Fibroblast of lung (primary cell): ENCODE measurements around the gene CMIP. TPM values are rescaled to one million over a fixed set of nuclear protein-coding genes. Genes with fewer than 3 reads are reported as not detected.

Source experiments
- DNase-seq, 2 donors: peaks; one replicate each; pipeline versions ENCODE4 v3.0.0 to v3.0.0-alpha.2; 2010; ENCODE audit warnings: low read depth in 2 of 2
- H2AFZ ChIP-seq: 2 replicates; pipeline ENCODE4 v1.5.1; 2012; ENCODE audit warnings: low read length, control low read depth, inconsistent platforms
- H3K27ac ChIP-seq: 2 replicates; pipeline ENCODE4 v1.5.1; 2011; ENCODE audit warnings: low read length, control low read depth; ENCODE audit not compliant: insufficient read depth
- H3K27me3 ChIP-seq: 2 replicates; pipeline ENCODE4 v1.5.1; 2011; ENCODE audit warnings: mild to moderate bottlenecking, low read length; ENCODE audit not compliant: control insufficient read depth, insufficient read depth
- H3K36me3 ChIP-seq: 2 replicates; pipeline ENCODE4 v1.5.1; 2011; ENCODE audit warnings: low read length; ENCODE audit not compliant: control insufficient read depth, insufficient read depth
- H3K4me1 ChIP-seq: 2 replicates; pipeline ENCODE4 v1.5.1; 2011; ENCODE audit warnings: low read length; ENCODE audit not compliant: control insufficient read depth, insufficient read depth; ENCODE audit errors: extremely low read depth
- H3K4me2 ChIP-seq: 2 replicates; pipeline ENCODE4 v1.5.1; 2011; ENCODE audit warnings: low read length, control low read depth; ENCODE audit not compliant: insufficient read depth; ENCODE audit errors: extremely low read depth
- H3K4me3 ChIP-seq, 4 experiments: fragments of 200-600 bp in 1 of 4; sonication (generic) in 1 of 4; replicated peaks in 1 of 4; 2 replicates each; pipeline ENCODE4 v1.5.1; 2011 to 2016; ENCODE audit warnings: low read length in 4 of 4, low read depth in 3 of 4, mild to moderate bottlenecking in 3 of 4, control low read depth in 2 of 4, inconsistent platforms in 1 of 4, mixed read lengths in 1 of 4; ENCODE audit not compliant: insufficient read depth in 1 of 4; ENCODE audit errors: control extremely low read depth in 1 of 4
- H3K79me2 ChIP-seq: 2 replicates; pipeline ENCODE4 v1.5.1; 2012; ENCODE audit warnings: mild to moderate bottlenecking, low read length, inconsistent platforms; ENCODE audit not compliant: control insufficient read depth, insufficient read depth
- H3K9ac ChIP-seq: 2 replicates; pipeline ENCODE4 v1.5.1; 2011; ENCODE audit warnings: mild to moderate bottlenecking, low read length, control low read depth; ENCODE audit not compliant: insufficient read depth
- H3K9me3 ChIP-seq: 2 replicates; pipeline ENCODE4 v1.5.1; 2012; ENCODE audit warnings: low read depth, low read length; ENCODE audit not compliant: control insufficient read depth, insufficient read depth
- H4K20me1 ChIP-seq: 2 replicates; pipeline ENCODE4 v1.5.1; 2011; ENCODE audit warnings: low read length; ENCODE audit not compliant: control insufficient read depth, insufficient read depth; ENCODE audit errors: extremely low read depth
- EZH2 ChIP-seq: IDR thresholded peaks from 2 replicates; pipeline ENCODE4 v1.5.1; 2012; ENCODE audit warnings: low read length, control low read depth, mild to moderate bottlenecking; ENCODE audit errors: missing control alignments
- polyA plus RNA-seq, 2 donors: library from polyadenylated mRNA; depleted of rRNA in 1 of 2; stranded (reverse) in 1 of 2; unstranded in 1 of 2; fragments of >200 nt; gene quantifications; 2 replicates each; pipeline ENCODE4 v1.2.1, GENCODE V29; 2011 to 2012; ENCODE audit warnings: missing spikeins in 1 of 2
- total RNA-seq: library from RNA; depleted of rRNA; stranded (reverse); fragments of >200 nt; gene quantifications from 2 replicates; pipeline ENCODE4 v1.2.1, GENCODE V29; 2014
- TF ChIP-seq, protein P1 (sequence below), 2 donors: IDR thresholded peaks in 1 of 2; conservative IDR thresholded peaks in 1 of 2; 1 replicate in 1 of 2; 2 replicates in 1 of 2; pipeline ENCODE4 v1.5.1; 2011 to 2012; ENCODE audit warnings: low read length in 2 of 2, control low read depth in 1 of 2, inconsistent platforms in 1 of 2, low read depth in 1 of 2, mild to moderate bottlenecking in 1 of 2

Gene CMIP
- total and polyA plus RNA-seq, 2 donors (not counting 1 experiment from before 2014, with no cell fraction given): 1.9 to 5.1 TPM

GRCh38 chr16:81696166-81696960, 251.8 kb downstream of the CMIP start:
- H3K9ac ChIP-seq: no peak overlapping the region
- peaks cover 4% of the 10 kb centered on the region for H3K36me3 ChIP-seq
- no peak overlapping the region for H2AFZ ChIP-seq
- no peak for TF ChIP-seq EZH2
- TF ChIP-seq, protein P1, sequence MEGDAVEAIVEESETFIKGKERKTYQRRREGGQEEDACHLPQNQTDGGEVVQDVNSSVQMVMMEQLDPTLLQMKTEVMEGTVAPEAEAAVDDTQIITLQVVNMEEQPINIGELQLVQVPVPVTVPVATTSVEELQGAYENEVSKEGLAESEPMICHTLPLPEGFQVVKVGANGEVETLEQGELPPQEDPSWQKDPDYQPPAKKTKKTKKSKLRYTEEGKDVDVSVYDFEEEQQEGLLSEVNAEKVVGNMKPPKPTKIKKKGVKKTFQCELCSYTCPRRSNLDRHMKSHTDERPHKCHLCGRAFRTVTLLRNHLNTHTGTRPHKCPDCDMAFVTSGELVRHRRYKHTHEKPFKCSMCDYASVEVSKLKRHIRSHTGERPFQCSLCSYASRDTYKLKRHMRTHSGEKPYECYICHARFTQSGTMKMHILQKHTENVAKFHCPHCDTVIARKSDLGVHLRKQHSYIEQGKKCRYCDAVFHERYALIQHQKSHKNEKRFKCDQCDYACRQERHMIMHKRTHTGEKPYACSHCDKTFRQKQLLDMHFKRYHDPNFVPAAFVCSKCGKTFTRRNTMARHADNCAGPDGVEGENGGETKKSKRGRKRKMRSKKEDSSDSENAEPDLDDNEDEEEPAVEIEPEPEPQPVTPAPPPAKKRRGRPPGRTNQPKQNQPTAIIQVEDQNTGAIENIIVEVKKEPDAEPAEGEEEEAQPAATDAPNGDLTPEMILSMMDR (conservative IDR thresholded peaks at IDR 0.05 in 1 of 2, IDR thresholded peaks at IDR 0.05 in 1 of 2; ENCODE audit: low read depth in 1 of 2, low read length in 2 of 2): no peak
- H3K4me2 ChIP-seq: no peak overlapping the region
- no peaks in the 10 kb centered on the region for H3K27me3 ChIP-seq
- no peaks in the 10 kb centered on the region for H3K9me3 ChIP-seq
- peaks cover 4% of the 10 kb centered on the region for H3K4me1 ChIP-seq
- no peaks in the 10 kb centered on the region for H4K20me1 ChIP-seq
- no peaks in the 10 kb centered on the region for H3K79me2 ChIP-seq
- no peak for DNase-seq
- H3K4me3 ChIP-seq: no peak overlapping the region
- no peak overlapping the region for H3K27ac ChIP-seq

DNA sequence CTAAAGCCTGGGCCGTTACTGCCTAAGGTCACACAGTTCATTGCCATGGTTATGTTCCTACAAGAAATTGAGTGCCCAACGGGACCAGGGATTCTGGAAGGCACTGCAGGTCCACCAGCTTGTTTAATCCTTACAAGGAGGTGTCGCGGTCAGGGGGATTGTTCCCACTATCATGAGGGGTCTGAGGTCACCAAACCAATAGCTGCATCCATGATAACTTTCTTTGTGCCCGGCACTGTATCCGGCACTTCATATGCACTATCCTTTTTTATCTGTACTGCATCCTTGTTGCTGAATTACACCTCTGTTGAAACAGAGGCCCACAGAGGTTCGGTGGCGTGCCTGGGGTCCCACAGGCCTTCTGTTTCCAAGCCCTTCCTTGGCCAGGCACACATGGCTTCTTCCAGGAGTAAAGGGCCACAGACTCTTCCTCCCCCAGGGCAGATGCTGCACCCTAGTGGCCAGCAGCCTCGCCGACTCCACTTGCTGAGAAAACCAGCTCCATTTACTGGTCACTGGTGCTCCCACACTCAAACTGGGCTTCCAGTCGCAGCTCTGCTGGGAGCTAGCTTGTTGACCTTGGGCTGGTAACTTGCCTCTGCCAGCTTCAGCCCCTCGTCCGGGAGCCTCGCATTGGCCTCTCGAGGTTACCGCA, 252.5 kb downstream of the CMIP start:
- Histone ChIP-seq H2AFZ (no peak overlapping the region), H3K9me3 (no peaks in the 10 kb centered on the region), H3K4me3 (no peak overlapping the region), H3K4me1 (peaks cover 4% of the 10 kb centered on the region), H3K79me2 (no peaks in the 10 kb centered on the region), H3K9ac (peak overlapping the region; percentile 37), H3K27me3 (no peaks in the 10 kb centered on the region), H3K4me2 (no peak overlapping the region), H4K20me1 (no peaks in the 10 kb centered on the region), H3K36me3 (peaks cover 1% of the 10 kb centered on the region), H3K27ac (peak overlapping the region; percentile 47)
- peak; percentile 54 to 60 for DNase-seq
- TF ChIP-seq EZH2: no peak
- TF ChIP-seq, protein P1 (conservative IDR thresholded peaks at IDR 0.05 in 1 of 2, IDR thresholded peaks at IDR 0.05 in 1 of 2; ENCODE audit: low read depth in 1 of 2, low read length in 2 of 2): peak; percentile 70 to 71

DNA sequence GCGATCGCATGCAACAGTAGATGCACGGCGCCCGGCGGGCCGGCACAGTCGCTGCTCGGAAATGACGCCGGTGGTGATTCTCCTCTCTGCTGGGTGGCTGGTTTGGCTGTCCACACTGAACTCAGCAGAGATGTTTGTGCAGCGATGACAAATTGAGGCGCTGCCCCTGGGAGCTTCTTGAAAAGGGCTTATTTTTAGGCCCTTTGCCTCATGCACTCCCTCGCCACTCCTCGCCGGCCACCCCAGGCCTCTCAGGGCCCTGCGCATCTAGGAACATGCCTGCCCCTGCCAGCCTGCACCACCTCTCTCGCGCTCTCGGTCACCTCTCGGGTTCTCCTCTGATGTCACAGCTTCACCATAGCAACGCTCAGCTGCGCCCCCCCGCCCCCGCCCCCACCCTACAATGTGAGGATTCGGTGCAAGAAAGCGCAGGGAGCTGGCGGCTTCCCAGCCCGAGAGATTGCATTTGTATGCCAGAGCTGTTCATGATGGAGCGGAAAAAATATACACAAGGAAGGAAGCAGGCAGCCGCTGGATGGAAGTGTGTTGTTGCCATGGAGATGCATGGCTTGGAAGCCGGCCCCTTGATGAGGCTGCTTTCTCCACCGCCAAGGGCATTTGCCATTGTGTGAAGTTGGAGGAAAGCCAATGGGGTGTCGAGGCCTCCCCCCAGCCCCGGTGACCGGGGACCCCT, 253.2 kb downstream of the CMIP start:
- Histone ChIP-seq H3K36me3 (peaks cover 1% of the 10 kb centered on the region), H2AFZ (no peak overlapping the region), H3K79me2 (no peaks in the 10 kb centered on the region), H3K4me3 (no peak overlapping the region), H3K4me2 (no peak overlapping the region), H4K20me1 (no peaks in the 10 kb centered on the region), H3K9ac (no peak overlapping the region), H3K4me1 (peaks cover 4% of the 10 kb centered on the region), H3K27ac (peak overlapping the region; percentile 47), H3K9me3 (no peaks in the 10 kb centered on the region), H3K27me3 (no peaks in the 10 kb centered on the region)
- TF ChIP-seq, protein P1 (conservative IDR thresholded peaks at IDR 0.05 in 1 of 2, IDR thresholded peaks at IDR 0.05 in 1 of 2; ENCODE audit: low read depth in 1 of 2, low read length in 2 of 2): no peak
- TF ChIP-seq EZH2: no peak
- peak; percentile 44 to 55 for DNase-seq
